Activated effector memory CD4-positive, alpha-beta T cell treated with anti-CD3 and anti-CD28 coated beads, Interleukin-2, amount 50 U/mL, for 16 hours (primary cell): ENCODE measurements around the gene SRXN1.
"Not testable (repeated sequence)": the region's sequence is repeated elsewhere in the genome, so short reads cannot be mapped to it uniquely, and the experiment has no call there.

Source experiments
- DNase-seq: peaks from one replicate; pipeline ENCODE4 v3.0.0-alpha.2; 2020

SRXN1 gene

DNA sequence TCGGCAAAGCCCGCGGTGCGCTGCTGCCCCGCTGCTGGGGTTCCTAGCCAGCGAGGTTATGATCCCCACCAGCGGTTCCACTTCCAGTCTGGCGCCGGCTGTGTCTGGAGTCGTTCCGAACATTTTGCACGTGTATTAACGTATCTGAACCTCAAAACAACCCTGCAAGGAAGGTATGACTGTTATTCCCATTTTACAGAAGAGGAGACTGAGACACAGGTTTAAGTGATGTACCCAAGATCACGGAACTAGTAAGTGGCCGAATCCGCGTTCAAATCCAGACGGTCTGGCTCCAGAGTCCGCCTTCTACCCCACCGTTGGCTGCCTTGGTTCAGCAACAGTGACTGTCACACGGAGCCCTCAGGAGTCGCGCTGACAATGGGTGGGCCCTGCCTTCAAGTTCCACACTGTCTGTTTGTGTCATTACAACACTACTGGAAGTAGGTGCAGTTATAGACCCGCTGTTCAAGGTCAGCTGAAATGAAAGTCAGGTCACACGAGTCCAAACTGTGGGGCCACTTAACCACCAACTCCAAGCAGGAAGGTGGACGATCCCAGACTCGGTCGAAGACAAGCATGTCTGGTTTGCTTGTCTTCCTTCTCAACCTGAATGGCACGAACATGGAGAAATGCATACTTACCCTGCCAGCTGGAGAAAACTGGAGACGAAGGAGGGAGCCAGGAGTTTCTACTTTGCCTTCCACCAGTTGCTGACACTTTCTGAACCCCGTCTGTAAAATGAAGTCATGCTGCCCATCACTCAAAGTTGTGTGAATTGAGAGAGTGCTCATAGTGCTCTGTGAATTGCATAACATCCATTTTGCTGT lies 803 bp upstream of the SRXN1 start:
- DNase-seq, result no peak

DNA sequence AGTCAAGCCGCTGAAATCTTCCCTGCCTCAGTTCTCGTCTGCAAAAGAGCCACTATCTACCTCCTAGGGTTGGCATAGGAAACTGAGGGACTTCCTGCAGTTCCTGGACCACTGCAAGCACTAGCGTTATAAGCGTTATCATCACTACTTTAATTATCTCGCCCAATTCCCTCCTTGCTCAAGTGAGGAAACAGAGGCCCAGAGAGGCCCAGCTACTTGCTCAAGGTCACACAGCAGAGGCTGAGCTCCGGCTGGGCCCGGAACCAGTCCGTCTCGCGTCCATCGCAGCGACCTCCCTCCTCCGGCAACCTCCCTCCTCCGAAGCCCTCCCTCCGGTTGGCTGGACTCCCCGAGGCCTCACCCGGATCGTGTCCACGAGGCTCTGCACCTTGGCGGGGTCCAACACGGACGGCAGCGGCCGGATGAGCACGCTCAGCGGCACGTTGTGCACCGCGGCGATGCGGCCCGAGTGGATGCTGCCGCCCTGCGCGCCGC lies 338 bp downstream of the SRXN1 start:
- no peak for DNase-seq

GRCh38 chr20:651713-652614 lies 1.0 kb downstream of the SRXN1 start:
- DNase-seq, result no peak

- no peak for DNase-seq
Observed at GRCh38 chr20:650954-651353, 2.0 kb downstream of the SRXN1 start.

- DNase-seq, result no peak
Observed at GRCh38 chr20:650281-650680, 2.7 kb downstream of the SRXN1 start.

GRCh38 chr20:647479-648019 lies 5.5 kb downstream of the SRXN1 start:
- DNase-seq, result no peak

DNA sequence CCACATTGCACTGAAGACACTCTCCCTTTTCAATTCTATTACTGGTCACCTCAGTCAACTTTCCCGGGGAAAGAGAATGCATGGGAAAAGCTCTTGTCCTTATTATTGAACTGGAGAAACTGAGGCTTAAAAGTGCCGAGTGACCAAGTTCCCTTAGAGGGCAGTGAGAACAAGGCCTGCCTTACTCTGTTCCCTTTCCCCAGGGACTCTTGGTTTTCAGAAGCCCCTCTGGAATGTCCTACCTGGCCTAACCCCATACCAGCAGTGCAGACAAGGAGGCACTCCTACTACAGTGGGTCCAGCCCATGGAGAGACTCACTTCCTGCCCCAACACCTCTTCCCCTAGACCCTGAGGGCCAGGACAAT lies 6.1 kb downstream of the SRXN1 start:
- DNase-seq, result no peak

GRCh38 chr20:646107-646867 lies 6.7 kb downstream of the SRXN1 start:
- DNase-seq, result no peak

DNA sequence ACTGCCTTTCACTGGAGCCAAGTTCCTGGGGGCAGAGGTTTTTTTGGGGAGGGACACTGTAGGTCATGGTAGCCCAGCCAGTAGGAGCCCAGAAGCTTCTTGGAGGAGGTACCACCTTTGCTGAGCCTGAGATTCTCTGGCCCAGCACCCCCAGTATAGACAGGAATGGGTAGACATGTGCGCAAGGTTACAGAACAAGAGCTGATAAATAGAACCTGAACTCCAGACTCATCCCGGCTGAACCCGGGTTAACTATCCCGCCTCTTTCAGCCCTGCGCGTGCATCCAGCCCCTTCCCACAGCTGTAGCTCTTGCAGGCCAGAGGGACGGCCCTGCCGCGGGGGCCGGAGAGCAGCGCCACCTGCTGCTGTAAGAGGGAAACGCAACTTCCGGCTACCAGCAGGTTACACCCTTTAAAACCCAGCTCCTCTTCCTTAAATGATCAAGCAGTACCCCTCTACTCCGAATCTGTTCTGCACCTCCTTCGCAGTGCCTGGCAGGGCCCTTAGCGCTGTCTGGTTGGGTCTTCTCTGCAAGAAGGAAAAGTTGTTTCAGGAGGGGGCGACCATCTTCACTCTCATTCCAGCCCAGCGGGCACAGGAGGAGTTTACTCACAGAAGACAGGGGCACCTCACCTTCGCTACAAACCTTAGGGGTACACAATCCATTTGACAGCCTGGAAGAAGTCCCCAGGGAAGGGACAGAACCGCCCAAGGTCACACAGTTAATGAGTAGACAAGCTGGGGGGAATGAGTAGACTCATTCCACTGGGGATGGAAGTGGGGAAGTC lies 7.5 kb downstream of the SRXN1 start:
- DNase-seq, result peak; percentile 88

GRCh38 chr20:644692-645317 lies 8.2 kb downstream of the SRXN1 start:
- no peak for DNase-seq

- no peak for DNase-seq
Observed at GRCh38 chr20:642398-643174, 10.4 kb downstream of the SRXN1 start.

DNA sequence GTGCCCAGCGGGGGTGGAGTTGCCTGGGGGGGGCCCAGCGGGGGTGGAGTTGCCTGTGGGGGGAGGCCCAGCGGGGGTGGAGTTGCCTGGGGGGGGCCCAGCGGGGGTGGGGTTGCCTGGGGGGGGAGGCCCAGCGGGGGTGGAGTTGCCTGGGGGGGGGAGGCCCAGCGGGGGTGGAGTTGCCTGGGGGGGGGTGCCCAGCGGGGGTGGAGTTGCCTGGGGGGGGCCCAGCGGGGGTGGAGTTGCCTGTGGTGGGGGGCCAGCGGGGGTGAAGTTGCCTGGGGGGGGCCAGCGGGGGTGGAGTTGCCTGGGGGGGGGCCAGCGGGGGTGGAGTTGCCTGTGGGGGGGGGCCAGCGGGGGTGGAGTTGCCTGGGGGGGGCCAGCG lies 11.0 kb downstream of the SRXN1 start:
- not testable (repeated sequence) for DNase-seq

GRCh38 chr20:641516-641875 lies 11.5 kb downstream of the SRXN1 start:
- DNase-seq, result no peak

- no peak for DNase-seq
Observed at GRCh38 chr20:640674-641515, 12.1 kb downstream of the SRXN1 start.

GRCh38 chr20:638579-638978 lies 14.4 kb downstream of the SRXN1 start:
- DNase-seq, result no peak

GRCh38 chr20:637559-637958 lies 15.4 kb downstream of the SRXN1 start:
- DNase-seq, result no peak

DNA sequence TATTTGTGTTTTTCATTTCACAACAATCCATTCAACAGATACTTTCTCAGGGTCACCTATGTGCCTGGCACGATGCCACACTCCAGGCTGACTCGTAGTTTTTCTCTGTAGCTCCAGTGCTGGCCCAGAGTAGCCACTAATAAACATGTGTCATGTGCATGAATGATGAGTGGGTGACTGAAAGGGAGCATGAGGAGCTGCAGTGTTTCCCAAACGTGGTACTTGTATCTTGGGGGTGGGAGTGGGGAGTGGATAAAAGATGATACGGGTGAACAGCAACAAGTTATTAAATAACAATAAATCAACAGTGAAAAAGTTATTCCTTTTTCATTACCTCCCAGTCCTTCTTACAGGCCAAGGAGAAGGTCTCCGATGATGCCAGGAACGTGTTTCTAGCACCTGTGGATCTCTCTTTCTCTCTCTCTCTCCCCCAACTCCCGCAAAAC lies 17.1 kb downstream of the SRXN1 start:
- DNase-seq, result no peak

DNA sequence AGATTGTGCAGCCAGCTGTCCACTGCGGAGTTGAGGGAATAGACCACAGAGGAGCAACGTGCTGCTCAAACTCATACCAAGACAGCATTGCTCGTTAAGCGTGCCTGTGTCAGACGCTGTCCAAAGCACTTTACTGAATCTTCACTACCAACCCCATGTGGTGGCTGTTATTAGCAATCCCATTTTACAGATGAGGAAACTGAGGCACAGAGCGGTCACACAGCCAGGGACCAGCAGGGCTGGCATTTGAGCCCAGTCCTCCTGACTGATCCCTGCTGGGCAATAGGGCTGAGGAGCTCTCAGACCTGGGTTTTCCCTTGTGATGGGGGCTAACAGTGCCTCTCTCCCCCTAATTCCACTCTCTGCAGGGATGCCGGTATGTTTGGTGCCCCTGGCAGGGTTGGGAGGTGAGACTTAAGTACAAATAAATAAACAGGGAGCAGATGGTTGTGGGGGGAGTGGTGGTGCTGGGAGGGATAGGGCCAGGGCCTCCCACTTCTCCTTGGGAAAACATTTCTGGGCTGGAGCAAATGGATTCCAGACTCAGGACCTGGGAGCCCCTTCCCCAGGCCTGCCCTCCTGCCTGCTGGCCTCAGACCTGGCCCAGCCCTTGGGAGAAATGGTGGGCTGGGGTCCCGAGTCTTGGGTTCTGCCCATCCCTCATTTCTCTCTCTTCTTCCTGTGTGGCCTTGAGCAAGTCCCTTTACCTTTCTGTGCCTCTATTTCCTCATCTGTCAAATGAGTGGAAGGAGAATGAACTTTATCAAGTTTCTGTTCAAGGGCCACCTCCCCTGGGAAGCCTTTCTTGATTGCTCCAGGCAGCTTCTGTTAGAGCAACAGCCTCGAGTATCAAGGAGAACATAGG lies 17.7 kb downstream of the SRXN1 start:
- DNase-seq, result no peak
